ENCODE data around the gene CCAR1.

- TF ChIP-seq, protein P1, sequence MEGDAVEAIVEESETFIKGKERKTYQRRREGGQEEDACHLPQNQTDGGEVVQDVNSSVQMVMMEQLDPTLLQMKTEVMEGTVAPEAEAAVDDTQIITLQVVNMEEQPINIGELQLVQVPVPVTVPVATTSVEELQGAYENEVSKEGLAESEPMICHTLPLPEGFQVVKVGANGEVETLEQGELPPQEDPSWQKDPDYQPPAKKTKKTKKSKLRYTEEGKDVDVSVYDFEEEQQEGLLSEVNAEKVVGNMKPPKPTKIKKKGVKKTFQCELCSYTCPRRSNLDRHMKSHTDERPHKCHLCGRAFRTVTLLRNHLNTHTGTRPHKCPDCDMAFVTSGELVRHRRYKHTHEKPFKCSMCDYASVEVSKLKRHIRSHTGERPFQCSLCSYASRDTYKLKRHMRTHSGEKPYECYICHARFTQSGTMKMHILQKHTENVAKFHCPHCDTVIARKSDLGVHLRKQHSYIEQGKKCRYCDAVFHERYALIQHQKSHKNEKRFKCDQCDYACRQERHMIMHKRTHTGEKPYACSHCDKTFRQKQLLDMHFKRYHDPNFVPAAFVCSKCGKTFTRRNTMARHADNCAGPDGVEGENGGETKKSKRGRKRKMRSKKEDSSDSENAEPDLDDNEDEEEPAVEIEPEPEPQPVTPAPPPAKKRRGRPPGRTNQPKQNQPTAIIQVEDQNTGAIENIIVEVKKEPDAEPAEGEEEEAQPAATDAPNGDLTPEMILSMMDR (IDR thresholded peaks at IDR 0.05; ENCODE audit: low read depth, low read length, poor library complexity, severe bottlenecking) = no peak
- no peak for TF ChIP-seq EZH2phosphoT487 (IDR thresholded peaks at IDR 0.05; ENCODE audit: borderline replicate concordance, low read length)
Observed at GRCh38 chr10:68784476-68784875, 63.4 kb downstream of the CCAR1 start.
